GM19099 (cell line): Measurements from ENCODE around the gene KIF18A.

Source experiments
- POLR2A ChIP-seq: IDR thresholded peaks from 3 replicates; pipeline ENCODE4 v1.6.1; 2011; ENCODE audit warnings: low read depth; ENCODE audit not compliant: insufficient read length; ENCODE audit errors: extremely low read depth

The KIF18A gene

GRCh38 chr11:28003615-28004014 lies 104.3 kb downstream of the KIF18A start:
- no peak for TF ChIP-seq POLR2A

- TF ChIP-seq POLR2A: no peak
Observed at GRCh38 chr11:27998552-27998951, 109.4 kb downstream of the KIF18A start.

GRCh38 chr11:27997344-27997743 lies 110.6 kb downstream of the KIF18A start:
- no peak for TF ChIP-seq POLR2A

- TF ChIP-seq POLR2A: no peak
Observed at GRCh38 chr11:27996066-27996465, 111.9 kb downstream of the KIF18A start.

GRCh38 chr11:27995083-27995482 lies 112.9 kb downstream of the KIF18A start:
- TF ChIP-seq POLR2A: no peak

GRCh38 chr11:27991736-27992135 lies 116.2 kb downstream of the KIF18A start:
- no peak for TF ChIP-seq POLR2A

GRCh38 chr11:27977527-27977926 lies 130.4 kb downstream of the KIF18A start:
- TF ChIP-seq POLR2A: no peak

- TF ChIP-seq POLR2A: no peak
Observed at GRCh38 chr11:27977031-27977430, 130.9 kb downstream of the KIF18A start.

- TF ChIP-seq POLR2A: no peak
Observed at GRCh38 chr11:27976262-27976661, 131.7 kb downstream of the KIF18A start.

GRCh38 chr11:27973851-27974536 lies 134.0 kb downstream of the KIF18A start:
- no peak for TF ChIP-seq POLR2A

GRCh38 chr11:27972522-27973170 lies 135.3 kb downstream of the KIF18A start:
- no peak for TF ChIP-seq POLR2A

GRCh38 chr11:27971171-27971570 lies 136.8 kb downstream of the KIF18A start:
- no peak for TF ChIP-seq POLR2A
